Astrocyte of the spinal cord (primary cell): Measurements from ENCODE around the gene MYLK.

Experiments
- DNase-seq: peaks from one replicate; pipeline ENCODE4 v3.0.0; 2011; ENCODE audit warnings: low read depth, low spot score
- H3K4me3 ChIP-seq: 2 replicates; pipeline ENCODE4 v1.5.1; 2011; ENCODE audit warnings: low read depth, mild to moderate bottlenecking, low read length, moderate library complexity
- CTCF ChIP-seq: IDR thresholded peaks from 2 replicates; pipeline ENCODE4 v1.5.1; 2012; ENCODE audit warnings: low read depth, mild to moderate bottlenecking, low read length, inconsistent platforms
- in situ Hi-C: cut with HindIII; loops from 2 replicates; pipeline ENCODE4 v1.10.0; 2017; ENCODE audit warnings: low sequenced_read_pairs

The MYLK gene

GRCh38 chr3:123783050-123783689, 101.0 kb downstream of the MYLK start:
- DNase-seq: no peak
- in situ Hi-C loops: no loop called here
- no peak for TF ChIP-seq CTCF
- H3K4me3 ChIP-seq: no peak overlapping the region

GRCh38 chr3:123782488-123782887, 101.6 kb downstream of the MYLK start:
- in situ Hi-C loops: no loop called here
- TF ChIP-seq CTCF: no peak

GRCh38 chr3:123781571-123782275, 102.4 kb downstream of the MYLK start:
- TF ChIP-seq CTCF: no peak
- in situ Hi-C loops: no loop called here
- peak; percentile 37 for DNase-seq
- H3K4me3 ChIP-seq: no peak overlapping the region

More at GRCh38 chr3:123782488-123782887, 101.6 kb downstream of the MYLK start:
- DNase-seq: no peak
- no peak overlapping the region for H3K4me3 ChIP-seq

GRCh38 chr3:123781138-123781537, 103.0 kb downstream of the MYLK start:
- no peak for DNase-seq
- in situ Hi-C loops: no loop called here
- TF ChIP-seq CTCF: no peak
- H3K4me3 ChIP-seq: no peak overlapping the region

GRCh38 chr3:123780656-123781055, 103.5 kb downstream of the MYLK start:
- in situ Hi-C loops: no loop called here
- DNase-seq: no peak
- no peak overlapping the region for H3K4me3 ChIP-seq
- TF ChIP-seq CTCF: no peak

GRCh38 chr3:123779655-123780231, 104.4 kb downstream of the MYLK start:
- in situ Hi-C loops: no loop called here
- TF ChIP-seq CTCF: no peak
- DNase-seq: no peak

More at GRCh38 chr3:123779655-123780231, 104.4 kb downstream of the MYLK start:
- H3K4me3 ChIP-seq: no peak overlapping the region
